Keratinocyte (primary cell): Measurements from ENCODE around the gene PRKCE. TPM values are rescaled to one million over a fixed set of nuclear protein-coding genes. Genes with fewer than 3 reads are reported as not detected.
"Not testable (repeated sequence)": the region's sequence is repeated elsewhere in the genome, so short reads cannot be mapped to it uniquely, and the experiment has no call there.

ENCODE experiments used
- DNase-seq: peaks from one replicate; pipeline ENCODE4 v3.0.0-alpha.2; 2011; ENCODE audit warnings: low read depth, missing footprints, low spot score
- FAIRE-seq: peaks from 2 replicates; lab custom pipeline; 2011; peaks lifted over from hg19 to GRCh38; lab: Jason Lieb, UNC
- H2AFZ ChIP-seq: 2 replicates; pipeline ENCODE4 v1.6.0; 2012; ENCODE audit warnings: low read length, control low read depth, inconsistent platforms; ENCODE audit not compliant: control insufficient read depth
- H3K27ac ChIP-seq: 2 replicates; pipeline ENCODE4 v1.5.1; 2011; ENCODE audit warnings: low read length; ENCODE audit not compliant: control insufficient read depth, insufficient read depth
- H3K27me3 ChIP-seq: 3 replicates; pipeline ENCODE4 v1.6.0; 2011; ENCODE audit warnings: low read length; ENCODE audit not compliant: control insufficient read depth, insufficient read depth; ENCODE audit errors: extremely low read depth
- H3K36me3 ChIP-seq, 2 experiments: 2 replicates in 1 of 2; 3 replicates in 1 of 2; pipeline ENCODE4 v1.5.1; 2011; ENCODE audit warnings: low read length in 2 of 2, mild to moderate bottlenecking in 1 of 2; ENCODE audit not compliant: control insufficient read depth in 2 of 2, insufficient read depth in 2 of 2; ENCODE audit errors: extremely low read depth in 1 of 2
- H3K4me1 ChIP-seq: 3 replicates; pipeline ENCODE4 v1.5.1; 2011; ENCODE audit warnings: low read length; ENCODE audit not compliant: control insufficient read depth, insufficient read depth; ENCODE audit errors: extremely low read depth
- H3K4me2 ChIP-seq: 3 replicates; pipeline ENCODE4 v1.6.0; 2011; ENCODE audit warnings: low read depth, low read length; ENCODE audit not compliant: control insufficient read depth, insufficient read depth; ENCODE audit errors: extremely low read depth
- H3K4me3 ChIP-seq, 3 experiments: fragments of 200-600 bp in 1 of 3; sonication (generic) in 1 of 3; 2 replicates in 2 of 3; 3 replicates in 1 of 3; pipeline ENCODE4 v1.5.1; 2011 to 2016; ENCODE audit warnings: low read length in 3 of 3, mild to moderate bottlenecking in 3 of 3, control low read depth in 2 of 3, inconsistent platforms in 1 of 3, low read depth in 1 of 3, mixed read lengths in 1 of 3, mixed run types in 1 of 3, moderate library complexity in 1 of 3; ENCODE audit not compliant: control insufficient read depth in 2 of 3, insufficient read depth in 2 of 3; ENCODE audit errors: extremely low read depth in 1 of 3
- H3K79me2 ChIP-seq: 2 replicates; pipeline ENCODE4 v1.6.0; 2012; ENCODE audit warnings: low read length; ENCODE audit not compliant: control insufficient read depth, insufficient read depth
- H3K9ac ChIP-seq: 3 replicates; pipeline ENCODE4 v1.6.0; 2011; ENCODE audit warnings: low read length; ENCODE audit not compliant: control insufficient read depth, insufficient read depth; ENCODE audit errors: extremely low read depth
- H3K9me1 ChIP-seq: 3 replicates; pipeline ENCODE4 v1.6.0; 2011; ENCODE audit warnings: low read length; ENCODE audit not compliant: control insufficient read depth, insufficient read depth; ENCODE audit errors: extremely low read depth
- H3K9me3 ChIP-seq: 2 replicates; pipeline ENCODE4 v1.5.1; 2012; ENCODE audit warnings: low read depth, low read length; ENCODE audit not compliant: control insufficient read depth
- H4K20me1 ChIP-seq: 3 replicates; pipeline ENCODE4 v1.6.0; 2011; ENCODE audit warnings: low read length; ENCODE audit not compliant: control insufficient read depth, insufficient read depth; ENCODE audit errors: extremely low read depth
- CTCF ChIP-seq, 3 experiments: IDR thresholded peaks in 1 of 3; conservative IDR thresholded peaks in 1 of 3; optimal IDR thresholded peaks in 1 of 3; 2 replicates in 2 of 3; 3 replicates in 1 of 3; pipeline versions ENCODE3 to v1.5.1; 2011; ENCODE audit warnings: low read length in 3 of 3, mild to moderate bottlenecking in 3 of 3, moderate library complexity in 2 of 3, control low read depth in 1 of 3, inconsistent platforms in 1 of 3; ENCODE audit not compliant: insufficient read depth in 2 of 3; ENCODE audit errors: extremely low read depth in 1 of 3
- EZH2 ChIP-seq: IDR thresholded peaks from one replicate; pipeline ENCODE4 v1.6.1; 2012; ENCODE audit warnings: inconsistent platforms, mild to moderate bottlenecking, low read length, moderate library complexity
- dilution Hi-C: fragments of 300-500 bp; cut with MboI; formaldehyde crosslinking; loops from one replicate; pipeline ENCODE4 v1.7.0; 2020; ENCODE audit warnings: low sequenced_read_pairs; ENCODE audit not compliant: extremely low pct_ligation_motif_present
- polyA plus RNA-seq, 5 experiments: library from polyadenylated mRNA; depleted of rRNA in 3 of 5; stranded (reverse) in 3 of 5; stranded (forward) in 1 of 5; unstranded in 1 of 5; fragments of >200 nt; gene quantifications; 1 replicate in 1 of 5; 2 replicates in 3 of 5; 3 replicates in 1 of 5; pipeline versions ENCODE4 v1.2.1 to v1.2.3, GENCODE V29; 2011 to 2012; ENCODE audit warnings: missing spikeins in 2 of 5, low read depth in 1 of 5, low replicate concordance in 1 of 5

Gene PRKCE
- polyA plus RNA-seq, 1 donor (not counting 4 experiments of a cell fraction or from before 2014, with no cell fraction given): 2.0 TPM

GRCh38 chr2:45889620-45890370, 238.3 kb downstream of the PRKCE start:
- DNase-seq (no peak), FAIRE-seq (no peak)
- no peaks in the 10 kb centered on the region for H3K36me3 ChIP-seq
- H3K4me3 ChIP-seq: no peak overlapping the region
- dilution Hi-C loops: no loop called here
- no peak overlapping the region for H3K27ac ChIP-seq
- no peaks in the 10 kb centered on the region for H3K79me2 ChIP-seq
- no peaks in the 10 kb centered on the region for H3K27me3 ChIP-seq
- H3K9me1 ChIP-seq: no peaks in the 10 kb centered on the region
- H3K4me2 ChIP-seq: no peak overlapping the region
- H3K9me3 ChIP-seq: no peaks in the 10 kb centered on the region
- no peak overlapping the region for H3K9ac ChIP-seq
- H2AFZ ChIP-seq: no peak overlapping the region
- H4K20me1 ChIP-seq: no peaks in the 10 kb centered on the region
- H3K4me1 ChIP-seq: no peaks in the 10 kb centered on the region
- TF ChIP-seq CTCF (optimal IDR thresholded peaks at IDR 0.05 in 1 of 3, IDR thresholded peaks at IDR 0.05 in 1 of 3, conservative IDR thresholded peaks at IDR 0.05 in 1 of 3; ENCODE audit: extremely low read depth in 1 of 3, insufficient read depth in 2 of 3, low read length in 3 of 3) (no peak), EZH2 (no peak)

GRCh38 chr2:45890371-45890646, 238.8 kb downstream of the PRKCE start:
- H3K9me1 ChIP-seq, H3K4me3 ChIP-seq, H3K27me3 ChIP-seq, H4K20me1 ChIP-seq, DNase-seq, H3K4me2 ChIP-seq, H2AFZ ChIP-seq, FAIRE-seq, H3K4me1 ChIP-seq, H3K79me2 ChIP-seq, dilution Hi-C loops, H3K36me3 ChIP-seq, H3K9ac ChIP-seq, H3K9me3 ChIP-seq, H3K27ac ChIP-seq: not testable (repeated sequence)

- H4K20me1 ChIP-seq: no peaks in the 10 kb centered on the region
- TF ChIP-seq CTCF (optimal IDR thresholded peaks at IDR 0.05 in 1 of 3, IDR thresholded peaks at IDR 0.05 in 1 of 3, conservative IDR thresholded peaks at IDR 0.05 in 1 of 3; ENCODE audit: extremely low read depth in 1 of 3, insufficient read depth in 2 of 3, low read length in 3 of 3) (no peak), EZH2 (no peak)
- H3K4me3 ChIP-seq: no peak overlapping the region
- H3K9me3 ChIP-seq: no peaks in the 10 kb centered on the region
- no peak overlapping the region for H3K9ac ChIP-seq
- H3K4me1 ChIP-seq: no peaks in the 10 kb centered on the region
- dilution Hi-C loops: no loop called here
- no peaks in the 10 kb centered on the region for H3K79me2 ChIP-seq
- H3K9me1 ChIP-seq: no peaks in the 10 kb centered on the region
- DNase-seq (no peak), FAIRE-seq (no peak)
- no peaks in the 10 kb centered on the region for H3K27me3 ChIP-seq
- H3K36me3 ChIP-seq: no peaks in the 10 kb centered on the region
- no peak overlapping the region for H3K27ac ChIP-seq
- H3K4me2 ChIP-seq: no peak overlapping the region
- no peak overlapping the region for H2AFZ ChIP-seq
Observed at GRCh38 chr2:45890819-45891218, 239.3 kb downstream of the PRKCE start.
